Effector CD4-positive, alpha-beta T cell (primary cell): ENCODE data around the gene RNF34.
"Not testable (repeated sequence)": the region's sequence is repeated elsewhere in the genome, so short reads cannot be mapped to it uniquely, and the experiment has no call there.

Experiments
- DNase-seq: peaks from one replicate; pipeline ENCODE4 v3.0.0-alpha.2; 2020
- total RNA-seq: gene quantifications from one replicate; lab custom pipeline; 2026; lab: John Stamatoyannopoulos, UW

Gene RNF34
- total RNA-seq = 53.7 reads per million, percentile 70 among the genes with 10 or more reads in this experiment

- peak; percentile 97 for DNase-seq
These were observed at the start of gene RNF34 for GRCh38 chr12:121399391-121400331. Gene RNF34, plus strand, starts transcription at chr12:121400118. Its CDS starts 95 bp downstream, at chr12:121400213.

- DNase-seq = peak; percentile 86
These were observed 47.9 kb upstream of the RNF34 start, which contains the start of gene ANAPC5 for GRCh38 chr12:121351820-121352681. Gene ANAPC5, minus strand, starts transcription at chr12:121352411. Its CDS starts 71 bp downstream, at chr12:121352340.

- no peak for DNase-seq
These were observed 47.3 kb upstream of the RNF34 start for GRCh38 chr12:121352682-121353018.

- no peak for DNase-seq
These were observed 44.1 kb upstream of the RNF34 start for GRCh38 chr12:121355818-121356217.

GRCh38 chr12:121356657-121357056, 43.3 kb upstream of the RNF34 start:
- no peak for DNase-seq

- DNase-seq = no peak
These were observed 42.6 kb upstream of the RNF34 start for GRCh38 chr12:121357331-121357730.

GRCh38 chr12:121358073-121358472, 41.8 kb upstream of the RNF34 start:
- no peak for DNase-seq

GRCh38 chr12:121364683-121365121, 35.2 kb upstream of the RNF34 start:
- no peak for DNase-seq

GRCh38 chr12:121365416-121366062, 34.4 kb upstream of the RNF34 start:
- no peak for DNase-seq

GRCh38 chr12:121366063-121366459, 33.9 kb upstream of the RNF34 start:
- no peak for DNase-seq

- DNase-seq = no peak
These were observed 28.5 kb upstream of the RNF34 start for GRCh38 chr12:121371404-121371803.

- no peak for DNase-seq
These were observed 26.2 kb upstream of the RNF34 start for GRCh38 chr12:121373755-121374154.

- DNase-seq = not testable (repeated sequence)
These were observed 25.6 kb upstream of the RNF34 start for GRCh38 chr12:121374336-121374735.

GRCh38 chr12:121374945-121375584, 24.9 kb upstream of the RNF34 start:
- not testable (repeated sequence) for DNase-seq

GRCh38 chr12:121376754-121377697, 22.9 kb upstream of the RNF34 start:
- no peak for DNase-seq

- DNase-seq = no peak
These were observed 21.2 kb upstream of the RNF34 start for GRCh38 chr12:121378736-121379135.

GRCh38 chr12:121379945-121380344, 20.0 kb upstream of the RNF34 start:
- DNase-seq = no peak

GRCh38 chr12:121383601-121384021, 16.3 kb upstream of the RNF34 start:
- no peak for DNase-seq

- DNase-seq = not testable (repeated sequence)
These were observed 15.0 kb upstream of the RNF34 start for GRCh38 chr12:121384891-121385290.

- no peak for DNase-seq
These were observed 11.4 kb upstream of the RNF34 start for GRCh38 chr12:121388421-121388981.

GRCh38 chr12:121390856-121391255, 9.1 kb upstream of the RNF34 start:
- DNase-seq = no peak
